SK-N-SH (cell line): ENCODE data around the gene NUAK2. TPM values are rescaled to one million over a fixed set of nuclear protein-coding genes. Genes with fewer than 3 reads are reported as not detected.

Experiments used
- CTCF ChIA-PET: fragments of 300-600, 350-600 bp; formaldehyde crosslinking; extraction: SDS; loops from one replicate; lab custom pipeline; 2021; lab: Yijun Ruan, JAX
- POLR2A ChIA-PET: fragments of 350-600 bp; sonication (Branson Sonifier 250); formaldehyde crosslinking; extraction: SDS; loops from one replicate; lab custom pipeline; 2020; ENCODE audit warnings: antibody characterized with exemption, inconsistent platforms; lab: Yijun Ruan, JAX
- DNase-seq: peaks from one replicate; pipeline ENCODE4 v3.0.0; 2012
- H2AFZ ChIP-seq: fragments of 200-600 bp; sonication (generic); 2 replicates; pipeline ENCODE4 v1.8.1; 2016; ENCODE audit warnings: antibody characterized with exemption, mild to moderate bottlenecking, low read depth
- H3F3A ChIP-seq: fragments of 200-600 bp; sonication (generic); replicated peaks from 2 replicates; pipeline ENCODE3; 2016; ENCODE audit warnings: antibody characterized with exemption, mild to moderate bottlenecking; ENCODE audit not compliant: insufficient read depth
- H3K27ac ChIP-seq, 2 experiments: fragments of 200-500 bp in 1 of 2; fragments of 200-600 bp in 1 of 2; sonication (Bioruptor generic) in 1 of 2; sonication (generic), shearing (Covaris generic) in 1 of 2; 2 replicates each; pipeline versions ENCODE4 v1.5.1 to v1.6.1; 2014 to 2016; ENCODE audit warnings: low read depth in 2 of 2, inconsistent platforms in 1 of 2, low read length in 1 of 2, mild to moderate bottlenecking in 1 of 2, mixed read lengths in 1 of 2
- H3K27me3 ChIP-seq: fragments of 200-600 bp; sonication (generic), shearing (Covaris generic); 2 replicates; pipeline ENCODE4 v1.6.1; 2016; ENCODE audit warnings: mixed run types; ENCODE audit not compliant: insufficient read depth
- H3K36me3 ChIP-seq, 2 experiments: fragments of 200-500 bp in 1 of 2; fragments of 200-600 bp in 1 of 2; sonication (Bioruptor generic) in 1 of 2; sonication (generic) in 1 of 2; replicated peaks in 1 of 2; 2 replicates each; pipeline versions ENCODE3 to v1.5.1; 2014 to 2016; ENCODE audit warnings: low read length in 1 of 2, mild to moderate bottlenecking in 1 of 2; ENCODE audit not compliant: insufficient read depth in 2 of 2, control insufficient read depth in 1 of 2
- H3K4me1 ChIP-seq, 2 experiments: fragments of 200-500 bp in 1 of 2; fragments of 200-600 bp in 1 of 2; sonication (Bioruptor generic) in 1 of 2; sonication (generic), shearing (Covaris generic) in 1 of 2; 2 replicates each; pipeline versions ENCODE4 v1.5.1 to v1.6.1; 2014 to 2016; ENCODE audit warnings: low read depth in 1 of 2, low read length in 1 of 2, mixed run types in 1 of 2; ENCODE audit not compliant: insufficient read depth in 2 of 2, control insufficient read depth in 1 of 2
- H3K4me2 ChIP-seq: fragments of 200-600 bp; sonication (generic), shearing (Covaris generic); 2 replicates; pipeline ENCODE4 v1.6.1; 2017; ENCODE audit warnings: mixed run types
- H3K4me3 ChIP-seq, 2 experiments: fragments of 200-500 bp in 1 of 2; fragments of 200-600 bp in 1 of 2; sonication (Bioruptor generic) in 1 of 2; sonication (generic), shearing (Covaris generic) in 1 of 2; 2 replicates each; pipeline versions ENCODE4 v1.5.1 to v1.8.1; 2014 to 2016; ENCODE audit warnings: low read depth in 2 of 2, inconsistent platforms in 1 of 2, low read length in 1 of 2, mild to moderate bottlenecking in 1 of 2, mixed read lengths in 1 of 2, moderate library complexity in 1 of 2
- H3K79me2 ChIP-seq: fragments of 200-600 bp; sonication (generic); 2 replicates; pipeline ENCODE4 v1.8.1; 2017; ENCODE audit warnings: mild to moderate bottlenecking; ENCODE audit not compliant: insufficient read depth
- H3K9ac ChIP-seq: fragments of 200-600 bp; sonication (generic); 2 replicates; pipeline ENCODE4 v1.6.1; 2017; ENCODE audit warnings: mixed run types
- H3K9me2 ChIP-seq: fragments of 200-600 bp; sonication (generic); 2 replicates; pipeline ENCODE4 v1.6.1; 2017; ENCODE audit warnings: mixed run types
- H3K9me3 ChIP-seq: fragments of 200-600 bp; sonication (generic); 2 replicates; pipeline ENCODE4 v1.6.1; 2017; ENCODE audit warnings: mixed run types, mild to moderate bottlenecking, moderate library complexity
- H4K20me1 ChIP-seq: fragments of 200-600 bp; sonication (generic); 2 replicates; pipeline ENCODE4 v1.6.1; 2017; ENCODE audit warnings: mild to moderate bottlenecking, mixed run types; ENCODE audit not compliant: insufficient read depth
- EZH2phosphoT487 ChIP-seq: fragments of 200-600 bp; sonication (generic); IDR thresholded peaks from 2 replicates; pipeline ENCODE4 v1.6.1; 2017; ENCODE audit warnings: low read depth, mixed run types, mild to moderate bottlenecking, antibody characterized with exemption, moderate library complexity, borderline replicate concordance
- FOXJ3 ChIP-seq: sonication (generic); formaldehyde crosslinking; IDR thresholded peaks from 2 replicates; pipeline ENCODE4 v1.5.1; 2020; ENCODE audit warnings: mild to moderate bottlenecking, missing genetic modification reagents
- MEF2A ChIP-seq: IDR thresholded peaks from 2 replicates; pipeline ENCODE4 v1.4.0; 2012; ENCODE audit warnings: low read depth, borderline replicate concordance
- NFIC ChIP-seq: IDR thresholded peaks from 2 replicates; pipeline ENCODE4 v1.4.0; 2012; ENCODE audit warnings: borderline replicate concordance
- TAF1 ChIP-seq: IDR thresholded peaks from 2 replicates; pipeline ENCODE4 v1.6.1; 2012; ENCODE audit warnings: low read depth, mild to moderate bottlenecking, low read length, moderate library complexity, borderline replicate concordance
- TEAD4 ChIP-seq: IDR thresholded peaks from 2 replicates; pipeline ENCODE4 v1.4.0; 2012; ENCODE audit warnings: mild to moderate bottlenecking, borderline replicate concordance; ENCODE audit not compliant: insufficient read depth
- YY1 ChIP-seq: IDR thresholded peaks from 2 replicates; pipeline ENCODE4 v1.4.0; 2012; ENCODE audit warnings: low read depth, mild to moderate bottlenecking
- WGBS: methylation state at CpG from one replicate; pipeline ENCODE4 v1.1.6; 2017; ENCODE audit warnings: low lambda C conversion rate; 5-methylcytosine and 5-hydroxymethylcytosine counted together
- polyA plus RNA-seq, 3 experiments: library from polyadenylated mRNA; depleted of rRNA; stranded (reverse); fragments of >200 nt; gene quantifications; 2 replicates each; pipeline ENCODE4 v1.2.3, GENCODE V29; 2012
- TF ChIP-seq, protein P1 (sequence below): IDR thresholded peaks from 2 replicates; pipeline ENCODE4 v1.4.0; 2012; ENCODE audit warnings: low read depth, borderline replicate concordance
- TF ChIP-seq, protein P2 (sequence below): IDR thresholded peaks from 2 replicates; pipeline ENCODE4 v1.6.1; 2012; ENCODE audit warnings: mild to moderate bottlenecking, low read depth, low read length, moderate library complexity
- TF ChIP-seq, protein P3 (sequence below): IDR thresholded peaks from 2 replicates; pipeline ENCODE4 v1.4.0; 2012; ENCODE audit warnings: low read depth, borderline replicate concordance

The NUAK2 gene
- polyA plus RNA-seq, 1 of the 3 experiments (the other 2 are of a cell fraction): 11.1 TPM

DNA sequence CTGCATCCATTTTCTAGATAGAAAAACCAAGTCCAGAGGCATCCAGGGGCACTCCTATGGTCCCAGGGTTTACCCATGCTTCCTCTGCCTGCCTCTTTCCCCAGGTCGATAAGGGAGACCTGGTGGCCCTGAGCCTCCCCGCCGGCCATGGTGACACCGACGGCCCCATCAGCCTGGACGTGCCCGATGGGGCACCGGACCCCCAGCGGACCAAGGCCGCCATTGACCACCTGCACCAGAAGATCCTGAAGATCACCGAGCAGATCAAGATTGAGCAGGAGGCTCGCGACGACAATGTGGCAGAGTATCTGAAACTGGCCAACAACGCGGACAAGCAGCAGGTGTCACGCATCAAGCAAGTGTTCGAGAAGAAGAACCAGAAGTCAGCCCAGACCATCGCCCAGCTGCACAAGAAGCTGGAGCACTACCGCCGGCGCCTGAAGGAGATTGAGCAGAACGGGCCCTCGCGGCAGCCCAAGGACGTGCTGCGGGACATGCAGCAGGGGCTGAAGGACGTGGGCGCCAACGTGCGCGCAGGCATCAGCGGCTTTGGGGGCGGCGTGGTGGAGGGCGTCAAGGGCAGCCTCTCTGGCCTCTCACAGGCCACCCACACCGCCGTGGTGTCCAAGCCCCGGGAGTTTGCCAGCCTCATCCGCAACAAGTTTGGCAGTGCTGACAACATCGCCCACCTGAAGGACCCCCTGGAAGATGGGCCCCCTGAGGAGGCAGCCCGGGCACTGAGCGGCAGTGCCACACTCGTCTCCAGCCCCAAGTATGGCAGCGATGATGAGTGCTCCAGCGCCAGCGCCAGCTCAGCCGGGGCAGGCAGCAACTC, 52.5 kb downstream of the NUAK2 start:
- Histone ChIP-seq H3K4me1 (peaks cover 3 to 10% of the 10 kb centered on the region in 2 experiments; a peak in 3 of 4 replicates), H3K27me3 (no peaks in the 10 kb centered on the region), H3K9me3 (no peaks in the 10 kb centered on the region), H3F3A (no peaks in the 10 kb centered on the region), H3K4me3 (no peak overlapping the region), H2AFZ (no peak overlapping the region), H3K36me3 (no peaks in the 10 kb centered on the region), H3K79me2 (no peaks in the 10 kb centered on the region), H3K9ac (no peak overlapping the region), H3K27ac (no peak overlapping the region), H3K9me2 (no peaks in the 10 kb centered on the region), H4K20me1 (no peaks in the 10 kb centered on the region), H3K4me2 (no peak overlapping the region)
- TF ChIP-seq YY1 (no peak), NFIC (no peak), MEF2A (no peak), TAF1 (no peak), TEAD4 (no peak), EZH2phosphoT487 (no peak), FOXJ3 (CRISPR knock-in tag) (no peak)
- TF ChIP-seq, protein P1, sequence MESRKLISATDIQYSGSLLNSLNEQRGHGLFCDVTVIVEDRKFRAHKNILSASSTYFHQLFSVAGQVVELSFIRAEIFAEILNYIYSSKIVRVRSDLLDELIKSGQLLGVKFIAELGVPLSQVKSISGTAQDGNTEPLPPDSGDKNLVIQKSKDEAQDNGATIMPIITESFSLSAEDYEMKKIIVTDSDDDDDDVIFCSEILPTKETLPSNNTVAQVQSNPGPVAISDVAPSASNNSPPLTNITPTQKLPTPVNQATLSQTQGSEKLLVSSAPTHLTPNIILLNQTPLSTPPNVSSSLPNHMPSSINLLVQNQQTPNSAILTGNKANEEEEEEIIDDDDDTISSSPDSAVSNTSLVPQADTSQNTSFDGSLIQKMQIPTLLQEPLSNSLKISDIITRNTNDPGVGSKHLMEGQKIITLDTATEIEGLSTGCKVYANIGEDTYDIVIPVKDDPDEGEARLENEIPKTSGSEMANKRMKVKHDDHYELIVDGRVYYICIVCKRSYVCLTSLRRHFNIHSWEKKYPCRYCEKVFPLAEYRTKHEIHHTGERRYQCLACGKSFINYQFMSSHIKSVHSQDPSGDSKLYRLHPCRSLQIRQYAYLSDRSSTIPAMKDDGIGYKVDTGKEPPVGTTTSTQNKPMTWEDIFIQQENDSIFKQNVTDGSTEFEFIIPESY: no peak
- TF ChIP-seq, protein P2, sequence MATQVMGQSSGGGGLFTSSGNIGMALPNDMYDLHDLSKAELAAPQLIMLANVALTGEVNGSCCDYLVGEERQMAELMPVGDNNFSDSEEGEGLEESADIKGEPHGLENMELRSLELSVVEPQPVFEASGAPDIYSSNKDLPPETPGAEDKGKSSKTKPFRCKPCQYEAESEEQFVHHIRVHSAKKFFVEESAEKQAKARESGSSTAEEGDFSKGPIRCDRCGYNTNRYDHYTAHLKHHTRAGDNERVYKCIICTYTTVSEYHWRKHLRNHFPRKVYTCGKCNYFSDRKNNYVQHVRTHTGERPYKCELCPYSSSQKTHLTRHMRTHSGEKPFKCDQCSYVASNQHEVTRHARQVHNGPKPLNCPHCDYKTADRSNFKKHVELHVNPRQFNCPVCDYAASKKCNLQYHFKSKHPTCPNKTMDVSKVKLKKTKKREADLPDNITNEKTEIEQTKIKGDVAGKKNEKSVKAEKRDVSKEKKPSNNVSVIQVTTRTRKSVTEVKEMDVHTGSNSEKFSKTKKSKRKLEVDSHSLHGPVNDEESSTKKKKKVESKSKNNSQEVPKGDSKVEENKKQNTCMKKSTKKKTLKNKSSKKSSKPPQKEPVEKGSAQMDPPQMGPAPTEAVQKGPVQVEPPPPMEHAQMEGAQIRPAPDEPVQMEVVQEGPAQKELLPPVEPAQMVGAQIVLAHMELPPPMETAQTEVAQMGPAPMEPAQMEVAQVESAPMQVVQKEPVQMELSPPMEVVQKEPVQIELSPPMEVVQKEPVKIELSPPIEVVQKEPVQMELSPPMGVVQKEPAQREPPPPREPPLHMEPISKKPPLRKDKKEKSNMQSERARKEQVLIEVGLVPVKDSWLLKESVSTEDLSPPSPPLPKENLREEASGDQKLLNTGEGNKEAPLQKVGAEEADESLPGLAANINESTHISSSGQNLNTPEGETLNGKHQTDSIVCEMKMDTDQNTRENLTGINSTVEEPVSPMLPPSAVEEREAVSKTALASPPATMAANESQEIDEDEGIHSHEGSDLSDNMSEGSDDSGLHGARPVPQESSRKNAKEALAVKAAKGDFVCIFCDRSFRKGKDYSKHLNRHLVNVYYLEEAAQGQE: no peak
- TF ChIP-seq, protein P3, sequence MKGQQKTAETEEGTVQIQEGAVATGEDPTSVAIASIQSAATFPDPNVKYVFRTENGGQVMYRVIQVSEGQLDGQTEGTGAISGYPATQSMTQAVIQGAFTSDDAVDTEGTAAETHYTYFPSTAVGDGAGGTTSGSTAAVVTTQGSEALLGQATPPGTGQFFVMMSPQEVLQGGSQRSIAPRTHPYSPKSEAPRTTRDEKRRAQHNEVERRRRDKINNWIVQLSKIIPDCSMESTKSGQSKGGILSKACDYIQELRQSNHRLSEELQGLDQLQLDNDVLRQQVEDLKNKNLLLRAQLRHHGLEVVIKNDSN: no peak
- WGBS: 95% methylated on average over 46 of the region's 48 CpGs
- ChIA-PET CTCF (interaction anchor here (0.9 to 38.3 kb wide), 5 partner anchors 10 to 216 kb away, joined by 3 to 1368 read pairs (median 4); partner anchors contain the start of gene NUAK2), POLR2A (no interaction called here)
- no peak for DNase-seq
